ENCODE measurements around the gene PLEKHG4B. TPM values are rescaled to one million over a fixed set of nuclear protein-coding genes. Genes with fewer than 3 reads are reported as not detected.

Gene PLEKHG4B
- total and polyA plus RNA-seq, 2 of the 8 experiments (the other 6 are each of a cell fraction or from before 2014, with no cell fraction given) = 31.1 to 43.6 TPM

- TF ChIP-seq, protein P1, sequence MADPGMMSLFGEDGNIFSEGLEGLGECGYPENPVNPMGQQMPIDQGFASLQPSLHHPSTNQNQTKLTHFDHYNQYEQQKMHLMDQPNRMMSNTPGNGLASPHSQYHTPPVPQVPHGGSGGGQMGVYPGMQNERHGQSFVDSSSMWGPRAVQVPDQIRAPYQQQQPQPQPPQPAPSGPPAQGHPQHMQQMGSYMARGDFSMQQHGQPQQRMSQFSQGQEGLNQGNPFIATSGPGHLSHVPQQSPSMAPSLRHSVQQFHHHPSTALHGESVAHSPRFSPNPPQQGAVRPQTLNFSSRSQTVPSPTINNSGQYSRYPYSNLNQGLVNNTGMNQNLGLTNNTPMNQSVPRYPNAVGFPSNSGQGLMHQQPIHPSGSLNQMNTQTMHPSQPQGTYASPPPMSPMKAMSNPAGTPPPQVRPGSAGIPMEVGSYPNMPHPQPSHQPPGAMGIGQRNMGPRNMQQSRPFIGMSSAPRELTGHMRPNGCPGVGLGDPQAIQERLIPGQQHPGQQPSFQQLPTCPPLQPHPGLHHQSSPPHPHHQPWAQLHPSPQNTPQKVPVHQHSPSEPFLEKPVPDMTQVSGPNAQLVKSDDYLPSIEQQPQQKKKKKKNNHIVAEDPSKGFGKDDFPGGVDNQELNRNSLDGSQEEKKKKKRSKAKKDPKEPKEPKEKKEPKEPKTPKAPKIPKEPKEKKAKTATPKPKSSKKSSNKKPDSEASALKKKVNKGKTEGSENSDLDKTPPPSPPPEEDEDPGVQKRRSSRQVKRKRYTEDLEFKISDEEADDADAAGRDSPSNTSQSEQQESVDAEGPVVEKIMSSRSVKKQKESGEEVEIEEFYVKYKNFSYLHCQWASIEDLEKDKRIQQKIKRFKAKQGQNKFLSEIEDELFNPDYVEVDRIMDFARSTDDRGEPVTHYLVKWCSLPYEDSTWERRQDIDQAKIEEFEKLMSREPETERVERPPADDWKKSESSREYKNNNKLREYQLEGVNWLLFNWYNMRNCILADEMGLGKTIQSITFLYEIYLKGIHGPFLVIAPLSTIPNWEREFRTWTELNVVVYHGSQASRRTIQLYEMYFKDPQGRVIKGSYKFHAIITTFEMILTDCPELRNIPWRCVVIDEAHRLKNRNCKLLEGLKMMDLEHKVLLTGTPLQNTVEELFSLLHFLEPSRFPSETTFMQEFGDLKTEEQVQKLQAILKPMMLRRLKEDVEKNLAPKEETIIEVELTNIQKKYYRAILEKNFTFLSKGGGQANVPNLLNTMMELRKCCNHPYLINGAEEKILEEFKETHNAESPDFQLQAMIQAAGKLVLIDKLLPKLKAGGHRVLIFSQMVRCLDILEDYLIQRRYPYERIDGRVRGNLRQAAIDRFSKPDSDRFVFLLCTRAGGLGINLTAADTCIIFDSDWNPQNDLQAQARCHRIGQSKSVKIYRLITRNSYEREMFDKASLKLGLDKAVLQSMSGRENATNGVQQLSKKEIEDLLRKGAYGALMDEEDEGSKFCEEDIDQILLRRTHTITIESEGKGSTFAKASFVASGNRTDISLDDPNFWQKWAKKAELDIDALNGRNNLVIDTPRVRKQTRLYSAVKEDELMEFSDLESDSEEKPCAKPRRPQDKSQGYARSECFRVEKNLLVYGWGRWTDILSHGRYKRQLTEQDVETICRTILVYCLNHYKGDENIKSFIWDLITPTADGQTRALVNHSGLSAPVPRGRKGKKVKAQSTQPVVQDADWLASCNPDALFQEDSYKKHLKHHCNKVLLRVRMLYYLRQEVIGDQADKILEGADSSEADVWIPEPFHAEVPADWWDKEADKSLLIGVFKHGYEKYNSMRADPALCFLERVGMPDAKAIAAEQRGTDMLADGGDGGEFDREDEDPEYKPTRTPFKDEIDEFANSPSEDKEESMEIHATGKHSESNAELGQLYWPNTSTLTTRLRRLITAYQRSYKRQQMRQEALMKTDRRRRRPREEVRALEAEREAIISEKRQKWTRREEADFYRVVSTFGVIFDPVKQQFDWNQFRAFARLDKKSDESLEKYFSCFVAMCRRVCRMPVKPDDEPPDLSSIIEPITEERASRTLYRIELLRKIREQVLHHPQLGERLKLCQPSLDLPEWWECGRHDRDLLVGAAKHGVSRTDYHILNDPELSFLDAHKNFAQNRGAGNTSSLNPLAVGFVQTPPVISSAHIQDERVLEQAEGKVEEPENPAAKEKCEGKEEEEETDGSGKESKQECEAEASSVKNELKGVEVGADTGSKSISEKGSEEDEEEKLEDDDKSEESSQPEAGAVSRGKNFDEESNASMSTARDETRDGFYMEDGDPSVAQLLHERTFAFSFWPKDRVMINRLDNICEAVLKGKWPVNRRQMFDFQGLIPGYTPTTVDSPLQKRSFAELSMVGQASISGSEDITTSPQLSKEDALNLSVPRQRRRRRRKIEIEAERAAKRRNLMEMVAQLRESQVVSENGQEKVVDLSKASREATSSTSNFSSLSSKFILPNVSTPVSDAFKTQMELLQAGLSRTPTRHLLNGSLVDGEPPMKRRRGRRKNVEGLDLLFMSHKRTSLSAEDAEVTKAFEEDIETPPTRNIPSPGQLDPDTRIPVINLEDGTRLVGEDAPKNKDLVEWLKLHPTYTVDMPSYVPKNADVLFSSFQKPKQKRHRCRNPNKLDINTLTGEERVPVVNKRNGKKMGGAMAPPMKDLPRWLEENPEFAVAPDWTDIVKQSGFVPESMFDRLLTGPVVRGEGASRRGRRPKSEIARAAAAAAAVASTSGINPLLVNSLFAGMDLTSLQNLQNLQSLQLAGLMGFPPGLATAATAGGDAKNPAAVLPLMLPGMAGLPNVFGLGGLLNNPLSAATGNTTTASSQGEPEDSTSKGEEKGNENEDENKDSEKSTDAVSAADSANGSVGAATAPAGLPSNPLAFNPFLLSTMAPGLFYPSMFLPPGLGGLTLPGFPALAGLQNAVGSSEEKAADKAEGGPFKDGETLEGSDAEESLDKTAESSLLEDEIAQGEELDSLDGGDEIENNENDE (IDR thresholded peaks at IDR 0.05; ENCODE audit: insufficient replicate concordance, low read length) = no peak
- no peak for TF ChIP-seq BCL11A (IDR thresholded peaks at IDR 0.05; ENCODE audit: low read depth in 2 of 2, low read length in 2 of 2)
These were observed 6.5 kb upstream of the PLEKHG4B start (continued) for GRCh38 chr5:85334-85995.
